Liver (tissue), 9 donors: ENCODE data around the gene SIPA1L3. TPM values are rescaled to one million over a fixed set of nuclear protein-coding genes. Genes with fewer than 3 reads are reported as not detected.

Experiments
- DNase-seq: peaks from one replicate; pipeline ENCODE4 v3.0.0-alpha.2; 2017; ENCODE audit warnings: low spot score
- H3K27ac ChIP-seq, 2 donors: one replicate each; pipeline ENCODE4 v1.7.0; 2013; ENCODE audit warnings: inconsistent platforms in 2 of 2, low read length in 2 of 2, control low read depth in 1 of 2, low read depth in 1 of 2, mild to moderate bottlenecking in 1 of 2
- H3K27me3 ChIP-seq, 4 donors: one replicate each; pipeline versions ENCODE4 v1.6.1 to v1.7.0; 2013; ENCODE audit warnings: low read length in 3 of 4, inconsistent platforms in 1 of 4, mild to moderate bottlenecking in 1 of 4, moderate library complexity in 1 of 4; ENCODE audit not compliant: control insufficient read depth in 4 of 4, insufficient read depth in 4 of 4
- H3K36me3 ChIP-seq, 4 donors: one replicate each; pipeline versions ENCODE4 v1.6.1 to v1.7.0; 2013; ENCODE audit warnings: low read length in 3 of 4, mild to moderate bottlenecking in 3 of 4, low read depth in 1 of 4, moderate library complexity in 1 of 4; ENCODE audit not compliant: control insufficient read depth in 4 of 4, insufficient read depth in 3 of 4
- H3K4me1 ChIP-seq, 4 donors: one replicate each; pipeline versions ENCODE4 v1.6.1 to v1.7.0; 2013; ENCODE audit warnings: low read length in 3 of 4, mild to moderate bottlenecking in 3 of 4, moderate library complexity in 1 of 4; ENCODE audit not compliant: control insufficient read depth in 4 of 4, insufficient read depth in 4 of 4
- H3K4me3 ChIP-seq, 3 donors: one replicate each; pipeline versions ENCODE4 v1.6.1 to v1.7.0; 2013; ENCODE audit warnings: low read length in 3 of 3, control low read depth in 1 of 3, low read depth in 1 of 3, mild to moderate bottlenecking in 1 of 3
- H3K9ac ChIP-seq, 2 donors: one replicate each; pipeline ENCODE4 v1.7.0; 2013; ENCODE audit warnings: low read length in 2 of 2, mild to moderate bottlenecking in 2 of 2, moderate library complexity in 2 of 2, control low read depth in 1 of 2, low read depth in 1 of 2
- H3K9me3 ChIP-seq, 4 donors: one replicate each; pipeline versions ENCODE4 v1.6.1 to v1.7.0; 2013; ENCODE audit warnings: low read length in 3 of 4; ENCODE audit not compliant: control insufficient read depth in 4 of 4
- EGR1 ChIP-seq, 2 donors: IDR thresholded peaks; 2 replicates each; pipeline ENCODE4 v1.6.1; 2016 to 2018; ENCODE audit warnings: antibody characterized with exemption in 2 of 2, low read depth in 2 of 2
- FOXA1 ChIP-seq: IDR thresholded peaks from 2 replicates; pipeline ENCODE4 v1.6.1; 2016; ENCODE audit warnings: antibody characterized with exemption
- FOXA2 ChIP-seq: IDR thresholded peaks from 2 replicates; pipeline ENCODE4 v1.6.1; 2016; ENCODE audit warnings: antibody characterized with exemption
- GABPA ChIP-seq, 2 donors: IDR thresholded peaks in 1 of 2; conservative IDR thresholded peaks in 1 of 2; 2 replicates each; pipeline ENCODE4 v1.6.1; 2016; ENCODE audit warnings: antibody characterized with exemption in 2 of 2, mild to moderate bottlenecking in 1 of 2, moderate library complexity in 1 of 2
- HNF4A ChIP-seq, 2 donors: conservative IDR thresholded peaks; 2 replicates each; pipeline ENCODE4 v1.6.1; 2016; ENCODE audit warnings: antibody characterized with exemption in 2 of 2, mild to moderate bottlenecking in 2 of 2
- HNF4G ChIP-seq: IDR thresholded peaks from 2 replicates; pipeline ENCODE4 v1.6.1; 2016; ENCODE audit warnings: antibody characterized with exemption
- JUND ChIP-seq, 2 donors: IDR thresholded peaks; 2 replicates each; pipeline ENCODE4 v1.6.1; 2016; ENCODE audit warnings: antibody characterized with exemption in 2 of 2
- NR2F2 ChIP-seq: IDR thresholded peaks from 2 replicates; pipeline ENCODE4 v1.6.1; 2016; ENCODE audit warnings: antibody characterized with exemption
- RAD21 ChIP-seq, 2 donors: IDR thresholded peaks; 2 replicates each; pipeline ENCODE4 v1.6.1; 2016; ENCODE audit warnings: antibody characterized with exemption in 2 of 2, mild to moderate bottlenecking in 2 of 2
- RXRA ChIP-seq, 2 donors: IDR thresholded peaks; 2 replicates each; pipeline ENCODE4 v1.6.1; 2017 to 2018; ENCODE audit warnings: antibody characterized with exemption in 2 of 2, mild to moderate bottlenecking in 1 of 2
- SP1 ChIP-seq: IDR thresholded peaks from 2 replicates; pipeline ENCODE4 v1.6.1; 2018; ENCODE audit warnings: antibody characterized with exemption, mild to moderate bottlenecking
- TAF1 ChIP-seq: conservative IDR thresholded peaks from 2 replicates; pipeline ENCODE4 v1.6.1; 2016; ENCODE audit warnings: antibody characterized with exemption, mild to moderate bottlenecking
- YY1 ChIP-seq: IDR thresholded peaks from 2 replicates; pipeline ENCODE4 v1.6.1; 2016; ENCODE audit warnings: antibody characterized with exemption, mild to moderate bottlenecking
- WGBS: extraction: QIAGEN DNeasy Blood & Tissue Kit; methylation state at CpG from one replicate; pipeline ENCODE4 v1.1.7; 2013; 5-methylcytosine and 5-hydroxymethylcytosine counted together
- polyA plus RNA-seq, 2 donors: library from polyadenylated mRNA; stranded (reverse) in 1 of 2; unstranded in 1 of 2; fragments of 200-250 nt in 1 of 2; fragments of >200 nt in 1 of 2; fragmentation: Nextera tagmentation in 1 of 2; extraction: Ambion mirVana in 1 of 2; gene quantifications; one replicate each; pipeline versions ENCODE4 v1.2.1 to v1.2.3, GENCODE V29; 2013 to 2015
- total RNA-seq, 2 donors: library from RNA; depleted of rRNA; stranded (reverse); fragments of >200 nt; gene quantifications; one replicate each; pipeline ENCODE4 v1.2.3, GENCODE V29; 2014
- TF ChIP-seq, protein P1 (sequence below): IDR thresholded peaks from 2 replicates; pipeline ENCODE4 v1.6.1; 2016; ENCODE audit warnings: antibody characterized with exemption, mild to moderate bottlenecking
- TF ChIP-seq, protein P2 (sequence below): IDR thresholded peaks from 2 replicates; pipeline ENCODE4 v1.6.1; 2016; ENCODE audit warnings: antibody characterized with exemption
- TF ChIP-seq, protein P3 (sequence below): IDR thresholded peaks from 2 replicates; pipeline ENCODE4 v1.6.1; 2016; ENCODE audit warnings: antibody characterized with exemption
- donor health status: healthy.
- donor health status: healthy.
- donor health status: healthy.
- donor health status: healthy.
- donor health status: healthy.

SIPA1L3 gene
- total and polyA plus RNA-seq, 4 donors = 2.4 to 10.0 (median 4.4) TPM

DNA sequence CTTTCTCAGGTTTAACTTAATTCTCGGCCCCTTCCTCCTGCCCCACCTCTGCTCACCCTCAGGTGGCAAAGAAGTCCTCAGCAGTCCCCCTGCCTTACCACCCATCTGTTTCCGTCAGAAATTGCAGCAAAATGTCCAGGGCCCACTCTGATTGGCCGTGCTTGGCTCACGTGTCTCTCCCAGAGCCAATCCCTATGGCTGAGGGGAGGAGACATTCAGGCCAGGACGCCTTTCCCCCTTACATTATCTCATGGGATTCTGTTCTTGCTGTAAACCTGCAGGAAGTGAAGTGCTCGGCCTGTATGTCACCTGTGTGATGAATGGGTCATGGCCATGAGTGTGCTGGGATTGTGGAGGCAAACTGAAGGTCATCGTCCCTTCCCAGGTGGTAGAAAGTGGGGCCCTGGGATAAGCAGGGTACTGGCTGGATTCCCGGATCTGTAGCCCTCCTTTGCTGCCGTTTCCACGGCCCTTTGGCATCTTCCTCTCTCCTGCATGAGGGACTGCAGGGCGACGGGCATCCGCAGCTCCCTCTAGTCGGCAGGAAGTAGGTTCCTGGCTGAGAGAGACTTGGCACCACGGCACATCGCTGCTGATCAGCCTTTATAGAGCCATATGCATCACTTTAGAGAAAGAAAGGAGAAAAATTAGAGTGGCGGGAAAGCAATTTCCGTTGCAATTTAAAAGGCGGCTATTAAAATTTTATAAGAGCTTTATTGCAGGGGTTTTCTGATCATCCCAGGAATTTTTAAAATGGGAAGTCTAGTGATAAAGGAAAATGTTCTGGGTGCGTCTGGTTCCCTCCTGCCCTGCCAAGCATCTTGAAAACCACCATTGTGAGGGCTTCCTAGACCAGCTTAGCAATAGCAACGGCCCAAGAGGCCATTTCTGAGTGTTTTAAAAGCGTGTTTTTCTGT, 118.2 kb downstream of the SIPA1L3 start:
- DNase-seq = no peak
- Histone ChIP-seq H3K27ac (no peak overlapping the region), H3K9ac (no peak overlapping the region), H3K4me3 (no peak overlapping the region), H3K4me1 (no peaks in the 10 kb centered on the region), H3K9me3 (no peaks in the 10 kb centered on the region), H3K27me3 (no peaks in the 10 kb centered on the region), H3K36me3 (no peaks in the 10 kb centered on the region)
- no peak for TF ChIP-seq JUND (IDR thresholded peaks at IDR 0.05)
- no peak for TF ChIP-seq FOXA1
- no peak for TF ChIP-seq HNF4A (conservative IDR thresholded peaks at IDR 0.05)
- WGBS = 89% methylated on average over 22 of the region's 22 CpGs

DNA sequence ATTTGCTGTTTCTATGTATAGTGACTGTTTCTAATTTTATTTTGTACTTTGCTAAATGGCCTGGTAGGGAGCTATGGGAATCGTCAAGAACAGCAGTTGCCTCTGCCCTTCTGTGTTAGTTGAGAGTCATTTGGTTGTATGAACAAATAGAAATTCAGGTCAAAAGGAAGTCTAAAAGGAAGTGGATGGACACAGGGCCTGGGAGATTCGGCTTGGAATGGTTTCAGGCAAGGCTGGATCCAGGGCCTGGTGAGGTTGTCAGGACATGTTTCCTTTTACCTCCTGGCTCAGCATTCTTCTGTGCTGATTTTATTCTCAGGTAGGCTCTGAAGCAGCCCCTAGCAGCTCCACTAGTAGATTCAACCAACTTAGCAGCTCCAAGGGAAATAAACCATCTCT, 118.9 kb downstream of the SIPA1L3 start:
- WGBS = 82% methylated on average over 2 of the region's 2 CpGs
- H3K9me3 ChIP-seq = no peaks in the 10 kb centered on the region
- no peak for DNase-seq
- H3K4me1 ChIP-seq = no peaks in the 10 kb centered on the region
- no peak for TF ChIP-seq NR2F2
- no peak for TF ChIP-seq RXRA (IDR thresholded peaks at IDR 0.05)
- no peak for TF ChIP-seq TAF1
- no peak for TF ChIP-seq YY1
- no peak for TF ChIP-seq FOXA1
- no peak for TF ChIP-seq HNF4A (conservative IDR thresholded peaks at IDR 0.05)
- TF ChIP-seq GABPA (IDR thresholded peaks at IDR 0.05 in 1 of 2, conservative IDR thresholded peaks at IDR 0.05 in 1 of 2) = no peak
- TF ChIP-seq EGR1 (IDR thresholded peaks at IDR 0.05; ENCODE audit: low read depth in 2 of 2) = no peak
- TF ChIP-seq, protein P1, sequence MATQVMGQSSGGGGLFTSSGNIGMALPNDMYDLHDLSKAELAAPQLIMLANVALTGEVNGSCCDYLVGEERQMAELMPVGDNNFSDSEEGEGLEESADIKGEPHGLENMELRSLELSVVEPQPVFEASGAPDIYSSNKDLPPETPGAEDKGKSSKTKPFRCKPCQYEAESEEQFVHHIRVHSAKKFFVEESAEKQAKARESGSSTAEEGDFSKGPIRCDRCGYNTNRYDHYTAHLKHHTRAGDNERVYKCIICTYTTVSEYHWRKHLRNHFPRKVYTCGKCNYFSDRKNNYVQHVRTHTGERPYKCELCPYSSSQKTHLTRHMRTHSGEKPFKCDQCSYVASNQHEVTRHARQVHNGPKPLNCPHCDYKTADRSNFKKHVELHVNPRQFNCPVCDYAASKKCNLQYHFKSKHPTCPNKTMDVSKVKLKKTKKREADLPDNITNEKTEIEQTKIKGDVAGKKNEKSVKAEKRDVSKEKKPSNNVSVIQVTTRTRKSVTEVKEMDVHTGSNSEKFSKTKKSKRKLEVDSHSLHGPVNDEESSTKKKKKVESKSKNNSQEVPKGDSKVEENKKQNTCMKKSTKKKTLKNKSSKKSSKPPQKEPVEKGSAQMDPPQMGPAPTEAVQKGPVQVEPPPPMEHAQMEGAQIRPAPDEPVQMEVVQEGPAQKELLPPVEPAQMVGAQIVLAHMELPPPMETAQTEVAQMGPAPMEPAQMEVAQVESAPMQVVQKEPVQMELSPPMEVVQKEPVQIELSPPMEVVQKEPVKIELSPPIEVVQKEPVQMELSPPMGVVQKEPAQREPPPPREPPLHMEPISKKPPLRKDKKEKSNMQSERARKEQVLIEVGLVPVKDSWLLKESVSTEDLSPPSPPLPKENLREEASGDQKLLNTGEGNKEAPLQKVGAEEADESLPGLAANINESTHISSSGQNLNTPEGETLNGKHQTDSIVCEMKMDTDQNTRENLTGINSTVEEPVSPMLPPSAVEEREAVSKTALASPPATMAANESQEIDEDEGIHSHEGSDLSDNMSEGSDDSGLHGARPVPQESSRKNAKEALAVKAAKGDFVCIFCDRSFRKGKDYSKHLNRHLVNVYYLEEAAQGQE = no peak
- TF ChIP-seq FOXA2 = no peak
- TF ChIP-seq JUND (IDR thresholded peaks at IDR 0.05) = no peak
- TF ChIP-seq HNF4G = no peak
- no peak for TF ChIP-seq RAD21 (IDR thresholded peaks at IDR 0.05)
- no peak for TF ChIP-seq SP1
- H3K36me3 ChIP-seq = peaks cover 0 to 3% (median 0%) of the 10 kb centered on the region in 4 donors
- no peaks in the 10 kb centered on the region for H3K27me3 ChIP-seq
- H3K4me3 ChIP-seq = no peak overlapping the region
- H3K27ac ChIP-seq = no peak overlapping the region
- H3K9ac ChIP-seq = no peak overlapping the region

DNA sequence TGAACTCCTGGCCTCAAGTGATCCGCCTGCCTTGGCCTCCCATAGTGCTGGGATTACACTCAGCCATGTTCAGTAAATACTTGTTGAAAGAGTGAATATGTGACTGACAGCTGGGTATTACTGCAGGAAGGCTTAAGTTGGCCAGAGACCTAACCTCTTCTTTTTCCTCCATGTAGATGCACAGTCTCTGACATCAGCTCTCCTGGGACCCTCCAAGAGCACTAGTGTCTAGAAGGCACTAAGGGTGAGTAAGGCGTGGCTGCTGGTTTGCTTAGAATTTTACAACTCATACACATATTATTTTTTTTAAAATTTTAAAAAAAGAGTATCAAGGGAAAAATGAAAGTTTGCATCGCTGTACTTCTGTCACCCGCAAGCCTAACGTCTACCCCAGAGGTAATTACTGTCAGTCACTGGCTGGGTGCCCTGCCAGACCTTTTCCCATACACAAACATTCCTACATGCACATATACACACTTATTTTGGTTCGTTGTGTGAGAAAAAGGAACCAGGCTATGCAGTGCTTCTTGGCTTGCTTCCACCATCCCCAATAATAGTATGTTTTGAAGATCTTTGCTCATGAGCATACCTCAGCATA, 122.0 kb downstream of the SIPA1L3 start:
- H3K27ac ChIP-seq = no peak overlapping the region
- no peak overlapping the region for H3K9ac ChIP-seq
- no peak overlapping the region for H3K4me3 ChIP-seq
- no peaks in the 10 kb centered on the region for H3K27me3 ChIP-seq
- peaks cover 0 to 3% (median 0%) of the 10 kb centered on the region in 4 donors for H3K36me3 ChIP-seq
- 89% methylated on average over 6 of the region's 6 CpGs for WGBS
- no peak for DNase-seq
- no peaks in the 10 kb centered on the region for H3K9me3 ChIP-seq
- peaks cover 0 to 9% (median 6%) of the 10 kb centered on the region in 4 donors for H3K4me1 ChIP-seq
- no peak for TF ChIP-seq HNF4G
- TF ChIP-seq, protein P1 = no peak
- TF ChIP-seq RXRA (IDR thresholded peaks at IDR 0.05) = no peak
- no peak for TF ChIP-seq FOXA2
- no peak for TF ChIP-seq EGR1 (IDR thresholded peaks at IDR 0.05; ENCODE audit: low read depth in 2 of 2)
- TF ChIP-seq NR2F2 = no peak
- TF ChIP-seq, protein P2, sequence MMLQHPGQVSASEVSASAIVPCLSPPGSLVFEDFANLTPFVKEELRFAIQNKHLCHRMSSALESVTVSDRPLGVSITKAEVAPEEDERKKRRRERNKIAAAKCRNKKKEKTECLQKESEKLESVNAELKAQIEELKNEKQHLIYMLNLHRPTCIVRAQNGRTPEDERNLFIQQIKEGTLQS = no peak
- no peak for TF ChIP-seq JUND (IDR thresholded peaks at IDR 0.05)
- TF ChIP-seq YY1 = no peak
- TF ChIP-seq FOXA1 = no peak
- TF ChIP-seq, protein P3, sequence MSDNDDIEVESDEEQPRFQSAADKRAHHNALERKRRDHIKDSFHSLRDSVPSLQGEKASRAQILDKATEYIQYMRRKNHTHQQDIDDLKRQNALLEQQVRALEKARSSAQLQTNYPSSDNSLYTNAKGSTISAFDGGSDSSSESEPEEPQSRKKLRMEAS = no peak
- no peak for TF ChIP-seq RAD21 (IDR thresholded peaks at IDR 0.05)
